ENCODE measurements around the gene NOP14.

DNA sequence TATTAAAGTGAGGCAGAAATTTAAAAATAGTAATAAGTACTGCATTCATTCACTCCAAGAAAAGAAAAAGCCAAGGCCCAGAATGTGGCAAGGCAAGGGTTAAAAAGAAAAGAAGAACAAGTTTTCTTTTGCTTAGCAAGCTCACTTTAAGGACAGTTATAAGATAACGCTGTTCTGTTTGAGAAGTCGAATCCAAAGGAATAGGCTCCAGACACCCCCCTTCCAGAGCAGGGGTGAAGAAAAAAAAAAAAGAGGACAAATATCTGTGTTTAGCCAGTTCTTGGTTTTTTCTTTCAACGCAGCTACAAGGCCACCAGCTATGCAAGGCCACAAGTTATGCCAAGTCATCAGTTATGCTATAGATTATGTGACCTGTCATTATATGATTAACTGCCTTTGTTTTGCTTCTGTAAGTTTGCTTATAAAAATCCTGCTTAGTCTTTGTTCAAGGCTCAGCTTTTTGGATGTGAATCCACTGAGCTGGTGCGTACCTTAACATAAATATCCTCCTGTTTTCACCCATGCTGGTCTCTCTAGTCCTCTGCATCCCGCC lies 1.6 kb upstream of the NOP14 start:
- TF ChIP-seq ZNF24 (tag by site-specific recombination; IDR thresholded peaks at IDR 0.05) (no peak), ZEB2 (tag by site-specific recombination; IDR thresholded peaks at IDR 0.05) (no peak), ZNF792 (tag by site-specific recombination; IDR thresholded peaks at IDR 0.05) (no peak), ZNF157 (tag by site-specific recombination; IDR thresholded peaks at IDR 0.05) (no peak), MEIS1 (CRISPR knock-in tag; IDR thresholded peaks at IDR 0.05; ENCODE audit: borderline replicate concordance) (no peak), ZNF223 (tag by site-specific recombination; IDR thresholded peaks at IDR 0.05) (no peak), ZNF202 (tag by site-specific recombination; IDR thresholded peaks at IDR 0.05; ENCODE audit: borderline replicate concordance) (no peak), ZNF311 (tag by site-specific recombination; IDR thresholded peaks at IDR 0.05; ENCODE audit: borderline replicate concordance) (no peak), ZNF18 (tag by site-specific recombination; IDR thresholded peaks at IDR 0.05) (no peak), GFI1B (tag by site-specific recombination; IDR thresholded peaks at IDR 0.05) (no peak)
- TF ChIP-seq, protein P1, sequence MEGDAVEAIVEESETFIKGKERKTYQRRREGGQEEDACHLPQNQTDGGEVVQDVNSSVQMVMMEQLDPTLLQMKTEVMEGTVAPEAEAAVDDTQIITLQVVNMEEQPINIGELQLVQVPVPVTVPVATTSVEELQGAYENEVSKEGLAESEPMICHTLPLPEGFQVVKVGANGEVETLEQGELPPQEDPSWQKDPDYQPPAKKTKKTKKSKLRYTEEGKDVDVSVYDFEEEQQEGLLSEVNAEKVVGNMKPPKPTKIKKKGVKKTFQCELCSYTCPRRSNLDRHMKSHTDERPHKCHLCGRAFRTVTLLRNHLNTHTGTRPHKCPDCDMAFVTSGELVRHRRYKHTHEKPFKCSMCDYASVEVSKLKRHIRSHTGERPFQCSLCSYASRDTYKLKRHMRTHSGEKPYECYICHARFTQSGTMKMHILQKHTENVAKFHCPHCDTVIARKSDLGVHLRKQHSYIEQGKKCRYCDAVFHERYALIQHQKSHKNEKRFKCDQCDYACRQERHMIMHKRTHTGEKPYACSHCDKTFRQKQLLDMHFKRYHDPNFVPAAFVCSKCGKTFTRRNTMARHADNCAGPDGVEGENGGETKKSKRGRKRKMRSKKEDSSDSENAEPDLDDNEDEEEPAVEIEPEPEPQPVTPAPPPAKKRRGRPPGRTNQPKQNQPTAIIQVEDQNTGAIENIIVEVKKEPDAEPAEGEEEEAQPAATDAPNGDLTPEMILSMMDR (tag by site-specific recombination; IDR thresholded peaks at IDR 0.05): no peak
- TF ChIP-seq, protein P2, sequence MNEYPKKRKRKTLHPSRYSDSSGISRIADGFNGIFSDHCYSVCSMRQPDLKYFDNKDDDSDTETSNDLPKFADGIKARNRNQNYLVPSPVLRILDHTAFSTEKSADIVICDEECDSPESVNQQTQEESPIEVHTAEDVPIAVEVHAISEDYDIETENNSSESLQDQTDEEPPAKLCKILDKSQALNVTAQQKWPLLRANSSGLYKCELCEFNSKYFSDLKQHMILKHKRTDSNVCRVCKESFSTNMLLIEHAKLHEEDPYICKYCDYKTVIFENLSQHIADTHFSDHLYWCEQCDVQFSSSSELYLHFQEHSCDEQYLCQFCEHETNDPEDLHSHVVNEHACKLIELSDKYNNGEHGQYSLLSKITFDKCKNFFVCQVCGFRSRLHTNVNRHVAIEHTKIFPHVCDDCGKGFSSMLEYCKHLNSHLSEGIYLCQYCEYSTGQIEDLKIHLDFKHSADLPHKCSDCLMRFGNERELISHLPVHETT (tag by site-specific recombination; IDR thresholded peaks at IDR 0.05): no peak
- TF ChIP-seq, protein P3, sequence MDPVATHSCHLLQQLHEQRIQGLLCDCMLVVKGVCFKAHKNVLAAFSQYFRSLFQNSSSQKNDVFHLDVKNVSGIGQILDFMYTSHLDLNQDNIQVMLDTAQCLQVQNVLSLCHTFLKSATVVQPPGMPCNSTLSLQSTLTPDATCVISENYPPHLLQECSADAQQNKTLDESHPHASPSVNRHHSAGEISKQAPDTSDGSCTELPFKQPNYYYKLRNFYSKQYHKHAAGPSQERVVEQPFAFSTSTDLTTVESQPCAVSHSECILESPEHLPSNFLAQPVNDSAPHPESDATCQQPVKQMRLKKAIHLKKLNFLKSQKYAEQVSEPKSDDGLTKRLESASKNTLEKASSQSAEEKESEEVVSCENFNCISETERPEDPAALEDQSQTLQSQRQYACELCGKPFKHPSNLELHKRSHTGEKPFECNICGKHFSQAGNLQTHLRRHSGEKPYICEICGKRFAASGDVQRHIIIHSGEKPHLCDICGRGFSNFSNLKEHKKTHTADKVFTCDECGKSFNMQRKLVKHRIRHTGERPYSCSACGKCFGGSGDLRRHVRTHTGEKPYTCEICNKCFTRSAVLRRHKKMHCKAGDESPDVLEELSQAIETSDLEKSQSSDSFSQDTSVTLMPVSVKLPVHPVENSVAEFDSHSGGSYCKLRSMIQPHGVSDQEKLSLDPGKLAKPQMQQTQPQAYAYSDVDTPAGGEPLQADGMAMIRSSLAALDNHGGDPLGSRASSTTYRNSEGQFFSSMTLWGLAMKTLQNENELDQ (tag by site-specific recombination; IDR thresholded peaks at IDR 0.05; ENCODE audit: low read depth): no peak
- TF ChIP-seq, protein P4, sequence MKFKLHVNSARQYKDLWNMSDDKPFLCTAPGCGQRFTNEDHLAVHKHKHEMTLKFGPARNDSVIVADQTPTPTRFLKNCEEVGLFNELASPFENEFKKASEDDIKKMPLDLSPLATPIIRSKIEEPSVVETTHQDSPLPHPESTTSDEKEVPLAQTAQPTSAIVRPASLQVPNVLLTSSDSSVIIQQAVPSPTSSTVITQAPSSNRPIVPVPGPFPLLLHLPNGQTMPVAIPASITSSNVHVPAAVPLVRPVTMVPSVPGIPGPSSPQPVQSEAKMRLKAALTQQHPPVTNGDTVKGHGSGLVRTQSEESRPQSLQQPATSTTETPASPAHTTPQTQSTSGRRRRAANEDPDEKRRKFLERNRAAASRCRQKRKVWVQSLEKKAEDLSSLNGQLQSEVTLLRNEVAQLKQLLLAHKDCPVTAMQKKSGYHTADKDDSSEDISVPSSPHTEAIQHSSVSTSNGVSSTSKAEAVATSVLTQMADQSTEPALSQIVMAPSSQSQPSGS (tag by site-specific recombination; IDR thresholded peaks at IDR 0.05; ENCODE audit: low read depth): no peak

All from HEK293 (cell line).